Transverse colon (tissue), 4 donors: ENCODE measurements around the gene PRDM11.

Experiments
- CTCF ChIP-seq, 5 experiments: fragments of 200-600 bp in 3 of 5; fragments of 450-650 bp in 2 of 5; sonication (generic) in 3 of 5; IDR thresholded peaks; 1 replicate in 2 of 5; 2 replicates in 3 of 5; pipeline ENCODE4 v1.5.1; 2016 to 2017; ENCODE audit warnings: antibody characterized with exemption in 5 of 5, inconsistent platforms in 3 of 5, mild to moderate bottlenecking in 2 of 5, moderate library complexity in 1 of 5
- EP300 ChIP-seq: sonication (generic); formaldehyde crosslinking; IDR thresholded peaks from one replicate; pipeline ENCODE4 v1.6.1; 2017; ENCODE audit warnings: antibody characterized with exemption, low read depth
- POLR2A ChIP-seq: fragments of 450-650 bp; IDR thresholded peaks from one replicate; pipeline ENCODE4 v1.6.1; 2016; ENCODE audit warnings: antibody characterized with exemption, mild to moderate bottlenecking, moderate library complexity
- POLR2AphosphoS5 ChIP-seq, 3 donors: sonication (generic); formaldehyde crosslinking; IDR thresholded peaks; one replicate each; pipeline ENCODE4 v1.6.1; 2016; ENCODE audit warnings: antibody characterized with exemption in 3 of 3

GRCh38 chr11:45178223-45178622 is 31.8 kb downstream of the PRDM11 start:
- no peak for TF ChIP-seq CTCF (IDR thresholded peaks at IDR 0.05)
- no peak for TF ChIP-seq POLR2AphosphoS5 (IDR thresholded peaks at IDR 0.05)
- no peak for TF ChIP-seq POLR2A
- TF ChIP-seq EP300: no peak
